Measurements from ENCODE around the gene RAF1. TPM values are rescaled to one million over a fixed set of nuclear protein-coding genes. Genes with fewer than 3 reads are reported as not detected.

The RAF1 gene
- total and polyA plus RNA-seq, 9 of the 15 experiments (the other 6 are each of a cell fraction or from before 2014, with no cell fraction given): 28.0 to 183 (median 85.6) TPM

GRCh38 chr3:12643010-12643380 lies 20.9 kb downstream of the RAF1 start (continued):
- TF ChIP-seq, protein P1, sequence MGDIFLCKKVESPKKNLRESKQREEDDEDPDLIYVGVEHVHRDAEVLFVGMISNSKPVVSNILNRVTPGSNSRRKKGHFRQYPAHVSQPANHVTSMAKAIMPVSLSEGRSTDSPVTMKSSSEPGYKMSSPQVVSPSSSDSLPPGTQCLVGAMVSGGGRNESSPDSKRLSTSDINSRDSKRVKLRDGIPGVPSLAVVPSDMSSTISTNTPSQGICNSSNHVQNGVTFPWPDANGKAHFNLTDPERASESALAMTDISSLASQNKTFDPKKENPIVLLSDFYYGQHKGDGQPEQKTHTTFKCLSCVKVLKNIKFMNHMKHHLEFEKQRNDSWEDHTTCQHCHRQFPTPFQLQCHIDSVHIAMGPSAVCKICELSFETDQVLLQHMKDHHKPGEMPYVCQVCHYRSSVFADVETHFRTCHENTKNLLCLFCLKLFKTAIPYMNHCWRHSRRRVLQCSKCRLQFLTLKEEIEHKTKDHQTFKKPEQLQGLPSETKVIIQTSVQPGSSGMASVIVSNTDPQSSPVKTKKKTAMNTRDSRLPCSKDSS (IDR thresholded peaks at IDR 0.05; ENCODE audit: low read depth, partially characterized antibody): no peak
- TF ChIP-seq YBX1 (IDR thresholded peaks at IDR 0.05) (no peak), ZNF778 (CRISPR knock-in tag; IDR thresholded peaks at IDR 0.05) (no peak), GTF2E2 (tag; IDR thresholded peaks at IDR 0.05) (no peak), SNIP1 (IDR thresholded peaks at IDR 0.05; ENCODE audit: low read depth) (no peak), ZNF668 (CRISPR knock-in tag; IDR thresholded peaks at IDR 0.05) (no peak), HDAC8 (tag; IDR thresholded peaks at IDR 0.05) (no peak), PHF8 (IDR thresholded peaks at IDR 0.05; ENCODE audit: borderline replicate concordance, low read length) (no peak), ZNF316 (IDR thresholded peaks at IDR 0.05) (peak; percentile 48), ZFX (CRISPR knock-in tag; IDR thresholded peaks at IDR 0.05) (no peak), TBL1XR1 (IDR thresholded peaks at IDR 0.05; ENCODE audit: low read length in 2 of 2) (0 out of 4 replicates have a peak, but pooled peaks of 1 of the 2 experiments have one; percentile 33), ZNF79 (CRISPR knock-in tag; IDR thresholded peaks at IDR 0.05; ENCODE audit: low read depth) (no peak), FOXJ3 (CRISPR knock-in tag; IDR thresholded peaks at IDR 0.05) (no peak), BRCA1 (IDR thresholded peaks at IDR 0.05) (no peak), BRCA1 (CRISPR knock-in tag; IDR thresholded peaks at IDR 0.05) (no peak), ZSCAN32 (CRISPR knock-in tag; IDR thresholded peaks at IDR 0.05) (no peak), MAFF (IDR thresholded peaks at IDR 0.05; ENCODE audit: low read length) (peak; percentile 32; the same call in 1 of the 2 replicates), DEAF1 (CRISPR knock-in tag; IDR thresholded peaks at IDR 0.05) (no peak), POLR2H (tag; IDR thresholded peaks at IDR 0.05; ENCODE audit: low read depth) (no peak), NFATC3 (IDR thresholded peaks at IDR 0.05) (no peak), ZNF212 (CRISPR knock-in tag; IDR thresholded peaks at IDR 0.05) (no peak), MTA3 (IDR thresholded peaks at IDR 0.05; ENCODE audit: borderline replicate concordance) (no peak)

Data from K562 (cell line).